NB4 (cell line): ENCODE measurements around the gene RTN3.

Experiments
- MYC ChIP-seq: IDR thresholded peaks from 2 replicates; pipeline ENCODE4 v1.6.1; 2011; ENCODE audit warnings: low read depth, low read length
- POLR2A ChIP-seq: IDR thresholded peaks from 2 replicates; pipeline ENCODE4 v1.6.1; 2011; ENCODE audit warnings: mild to moderate bottlenecking; ENCODE audit not compliant: insufficient read length; ENCODE audit errors: extremely low read depth
- TF ChIP-seq, protein P1 (sequence below): IDR thresholded peaks from one replicate; pipeline ENCODE4 v1.5.1; 2012; ENCODE audit warnings: low read depth, low read length

DNA sequence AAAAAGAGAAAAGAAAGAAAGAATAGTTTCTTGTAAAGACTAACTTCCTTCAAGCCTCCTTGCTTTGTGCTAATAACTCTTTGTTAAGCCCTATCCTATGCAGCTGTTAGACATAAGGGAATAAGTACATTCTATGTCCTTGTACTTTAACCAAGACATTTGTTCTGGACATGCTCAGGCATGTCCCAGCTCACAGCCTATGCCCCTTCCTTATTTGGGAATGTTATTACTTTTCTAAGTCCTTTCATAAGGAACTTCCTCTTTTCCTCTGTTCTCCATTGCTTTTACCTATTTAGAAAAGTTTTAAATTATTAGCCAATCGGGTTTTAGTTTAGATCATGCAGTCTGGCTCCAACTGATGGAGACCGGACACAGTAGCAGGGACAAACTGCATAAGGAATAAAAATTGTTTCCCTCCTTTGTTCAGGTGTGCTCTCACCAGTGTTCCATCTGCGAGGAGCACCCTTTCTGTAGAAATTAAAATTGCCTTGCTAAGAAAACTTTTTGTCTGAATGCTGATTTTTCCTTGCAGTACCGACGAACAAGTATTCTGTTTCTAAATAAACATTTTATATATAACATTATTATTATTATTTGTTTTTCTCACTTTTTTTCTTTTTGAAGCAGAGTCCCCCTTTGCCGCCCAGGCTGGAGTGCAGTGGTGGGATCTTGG, 110.3 kb downstream of the RTN3 start:
- no peak for TF ChIP-seq POLR2A
- TF ChIP-seq, protein P1, sequence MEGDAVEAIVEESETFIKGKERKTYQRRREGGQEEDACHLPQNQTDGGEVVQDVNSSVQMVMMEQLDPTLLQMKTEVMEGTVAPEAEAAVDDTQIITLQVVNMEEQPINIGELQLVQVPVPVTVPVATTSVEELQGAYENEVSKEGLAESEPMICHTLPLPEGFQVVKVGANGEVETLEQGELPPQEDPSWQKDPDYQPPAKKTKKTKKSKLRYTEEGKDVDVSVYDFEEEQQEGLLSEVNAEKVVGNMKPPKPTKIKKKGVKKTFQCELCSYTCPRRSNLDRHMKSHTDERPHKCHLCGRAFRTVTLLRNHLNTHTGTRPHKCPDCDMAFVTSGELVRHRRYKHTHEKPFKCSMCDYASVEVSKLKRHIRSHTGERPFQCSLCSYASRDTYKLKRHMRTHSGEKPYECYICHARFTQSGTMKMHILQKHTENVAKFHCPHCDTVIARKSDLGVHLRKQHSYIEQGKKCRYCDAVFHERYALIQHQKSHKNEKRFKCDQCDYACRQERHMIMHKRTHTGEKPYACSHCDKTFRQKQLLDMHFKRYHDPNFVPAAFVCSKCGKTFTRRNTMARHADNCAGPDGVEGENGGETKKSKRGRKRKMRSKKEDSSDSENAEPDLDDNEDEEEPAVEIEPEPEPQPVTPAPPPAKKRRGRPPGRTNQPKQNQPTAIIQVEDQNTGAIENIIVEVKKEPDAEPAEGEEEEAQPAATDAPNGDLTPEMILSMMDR = no peak
- TF ChIP-seq MYC = no peak
